Mucosa of stomach (tissue), 1 donor: ENCODE measurements around the gene PAPPA2.
"Not testable (repeated sequence)": the region's sequence is repeated elsewhere in the genome, so short reads cannot be mapped to it uniquely, and the experiment has no call there.

Source experiments
- H3K27me3 ChIP-seq: one replicate; pipeline ENCODE4 v1.7.0; 2013; ENCODE audit warnings: mild to moderate bottlenecking, low read length; ENCODE audit not compliant: control insufficient read depth, insufficient read depth
- H3K36me3 ChIP-seq: one replicate; pipeline ENCODE4 v1.7.0; 2013; ENCODE audit warnings: low read length; ENCODE audit not compliant: control insufficient read depth, insufficient read depth
- H3K4me1 ChIP-seq: one replicate; pipeline ENCODE4 v1.7.0; 2013; ENCODE audit warnings: mild to moderate bottlenecking, low read length; ENCODE audit not compliant: control insufficient read depth, insufficient read depth
- H3K4me3 ChIP-seq: one replicate; pipeline ENCODE4 v1.7.0; 2013; ENCODE audit warnings: low read length
- H3K9ac ChIP-seq: one replicate; pipeline ENCODE4 v1.7.0; 2013; ENCODE audit warnings: mild to moderate bottlenecking, low read length, moderate library complexity
- H3K9me3 ChIP-seq: one replicate; pipeline ENCODE4 v1.7.0; 2013; ENCODE audit warnings: mild to moderate bottlenecking, low read length, moderate library complexity; ENCODE audit not compliant: control insufficient read depth
- donor health status: Pancreatic carcinoma.

The PAPPA2 gene

GRCh38 chr1:176634733-176635132 lies 171.8 kb downstream of the PAPPA2 start:
- H3K4me1 ChIP-seq, H3K36me3 ChIP-seq, H3K9me3 ChIP-seq, H3K4me3 ChIP-seq, H3K27me3 ChIP-seq, H3K9ac ChIP-seq: not testable (repeated sequence)

GRCh38 chr1:176638713-176639526 lies 175.9 kb downstream of the PAPPA2 start:
- H3K27me3 ChIP-seq, result no peaks in the 10 kb centered on the region
- no peak overlapping the region for H3K4me3 ChIP-seq
- no peaks in the 10 kb centered on the region for H3K4me1 ChIP-seq
- H3K9ac ChIP-seq, result no peak overlapping the region
- H3K9me3 ChIP-seq, result no peaks in the 10 kb centered on the region
- H3K36me3 ChIP-seq, result no peaks in the 10 kb centered on the region

DNA sequence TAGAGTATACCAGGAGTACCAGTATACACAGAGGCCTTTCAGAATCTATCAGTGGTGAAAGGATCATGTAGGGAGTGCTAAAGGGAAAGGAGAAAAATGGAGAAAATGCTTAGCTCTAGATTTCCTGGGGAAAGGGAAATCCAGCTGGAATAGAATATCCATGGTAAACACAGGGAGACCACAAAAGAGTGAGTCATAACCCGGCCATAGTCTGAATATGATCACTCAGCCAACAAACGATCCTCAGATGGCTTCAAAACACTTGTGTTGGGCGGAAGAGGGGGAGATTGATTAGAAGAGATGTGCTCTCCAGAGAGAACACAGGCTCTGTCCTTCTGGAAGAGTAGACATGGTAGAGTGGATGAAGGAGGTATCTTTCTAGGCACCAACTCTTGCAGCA lies 180.6 kb downstream of the PAPPA2 start:
- Histone ChIP-seq H3K9me3 (no peaks in the 10 kb centered on the region), H3K36me3 (no peaks in the 10 kb centered on the region), H3K4me1 (no peaks in the 10 kb centered on the region), H3K27me3 (no peaks in the 10 kb centered on the region), H3K9ac (no peak overlapping the region), H3K4me3 (no peak overlapping the region)

GRCh38 chr1:176648556-176648955 lies 185.6 kb downstream of the PAPPA2 start:
- no peaks in the 10 kb centered on the region for H3K36me3 ChIP-seq
- H3K9me3 ChIP-seq, result no peaks in the 10 kb centered on the region

DNA sequence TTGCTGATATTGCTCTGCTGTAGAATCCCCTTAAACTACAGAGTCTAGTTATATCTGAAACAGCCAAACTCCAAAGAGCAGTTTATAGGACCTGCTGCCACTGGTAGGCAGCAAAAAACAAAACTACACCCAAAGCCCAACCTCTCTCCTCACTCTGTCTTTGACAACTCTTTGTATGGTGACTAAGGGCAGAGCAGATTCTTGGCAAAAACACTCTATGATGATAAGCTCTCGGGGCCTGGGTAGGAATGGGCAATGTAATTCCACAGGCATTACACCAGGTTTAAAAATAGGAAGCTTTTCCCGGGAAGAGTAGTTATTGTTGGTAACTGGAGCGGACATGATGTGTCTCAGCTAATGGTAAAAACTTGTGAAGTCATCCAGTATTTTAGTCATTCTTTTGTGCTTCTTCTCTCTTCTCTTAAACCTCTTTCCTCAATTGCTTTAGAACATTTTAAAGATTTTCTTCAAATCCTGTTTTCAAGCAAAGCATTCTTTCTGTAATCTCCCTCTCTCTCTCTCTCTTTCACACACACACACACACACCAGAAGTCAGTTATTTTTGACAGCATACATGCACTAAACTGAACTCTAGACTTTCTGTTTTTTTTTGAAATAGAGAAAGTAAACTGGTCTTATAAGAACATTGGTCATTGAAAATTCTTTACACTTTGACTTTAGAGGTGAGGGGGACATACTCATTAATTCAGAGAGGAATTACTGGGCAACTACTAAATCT lies 193.5 kb downstream of the PAPPA2 start:
- Histone ChIP-seq H3K27me3 (no peaks in the 10 kb centered on the region), H3K4me1 (no peaks in the 10 kb centered on the region), H3K9ac (no peak overlapping the region), H3K4me3 (no peak overlapping the region), H3K36me3 (no peaks in the 10 kb centered on the region), H3K9me3 (no peaks in the 10 kb centered on the region)

More at GRCh38 chr1:176648556-176648955, 185.6 kb downstream of the PAPPA2 start:
- Histone ChIP-seq H3K4me3 (no peak overlapping the region), H3K9ac (no peak overlapping the region), H3K4me1 (no peaks in the 10 kb centered on the region), H3K27me3 (no peaks in the 10 kb centered on the region)

- H3K4me3 ChIP-seq, result no peak overlapping the region
- no peaks in the 10 kb centered on the region for H3K9me3 ChIP-seq
- no peaks in the 10 kb centered on the region for H3K36me3 ChIP-seq
- no peak overlapping the region for H3K9ac ChIP-seq
- no peaks in the 10 kb centered on the region for H3K27me3 ChIP-seq
- no peaks in the 10 kb centered on the region for H3K4me1 ChIP-seq
Observed at GRCh38 chr1:176669782-176670181, 206.8 kb downstream of the PAPPA2 start.

GRCh38 chr1:176670853-176671252 lies 207.9 kb downstream of the PAPPA2 start:
- Histone ChIP-seq H3K9me3 (no peaks in the 10 kb centered on the region), H3K4me1 (no peaks in the 10 kb centered on the region), H3K27me3 (no peaks in the 10 kb centered on the region), H3K36me3 (no peaks in the 10 kb centered on the region), H3K4me3 (no peak overlapping the region), H3K9ac (no peak overlapping the region)

DNA sequence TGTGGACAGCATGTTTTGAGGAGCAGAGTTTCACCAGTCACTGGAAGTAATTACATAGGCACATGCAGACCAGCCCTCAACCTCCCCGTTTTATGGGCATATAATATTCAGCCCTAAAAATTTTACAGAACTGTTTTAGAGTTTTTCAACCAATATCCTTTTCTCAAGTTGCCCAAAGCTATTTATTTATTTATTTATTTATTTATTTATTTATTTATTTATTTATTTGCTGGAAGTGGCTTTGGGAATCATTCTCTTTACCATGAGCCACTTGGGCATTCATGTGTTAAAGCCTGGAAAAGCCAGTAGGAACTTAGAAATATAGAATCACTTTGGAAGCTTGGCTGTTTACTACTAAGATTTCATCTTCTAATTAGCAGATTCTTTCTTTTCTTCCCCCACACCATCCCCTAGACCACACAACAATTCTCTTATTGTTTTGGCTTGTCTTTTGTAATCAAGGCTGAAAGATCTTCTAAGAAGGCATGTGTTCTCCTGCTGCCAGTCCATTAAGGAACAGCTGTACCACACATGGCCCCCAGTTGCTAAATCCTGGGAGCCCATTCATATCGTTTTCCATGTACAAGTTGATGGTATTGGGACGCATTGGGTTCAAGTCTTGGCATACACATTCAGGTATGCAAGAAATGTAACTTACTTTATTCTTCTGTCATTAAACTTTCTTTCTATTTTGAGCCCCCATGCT lies 220.0 kb downstream of the PAPPA2 start:
- no peak overlapping the region for H3K4me3 ChIP-seq
- no peaks in the 10 kb centered on the region for H3K27me3 ChIP-seq
- H3K4me1 ChIP-seq, result no peaks in the 10 kb centered on the region
- H3K9me3 ChIP-seq, result no peaks in the 10 kb centered on the region
- H3K9ac ChIP-seq, result no peak overlapping the region
- H3K36me3 ChIP-seq, result no peaks in the 10 kb centered on the region

DNA sequence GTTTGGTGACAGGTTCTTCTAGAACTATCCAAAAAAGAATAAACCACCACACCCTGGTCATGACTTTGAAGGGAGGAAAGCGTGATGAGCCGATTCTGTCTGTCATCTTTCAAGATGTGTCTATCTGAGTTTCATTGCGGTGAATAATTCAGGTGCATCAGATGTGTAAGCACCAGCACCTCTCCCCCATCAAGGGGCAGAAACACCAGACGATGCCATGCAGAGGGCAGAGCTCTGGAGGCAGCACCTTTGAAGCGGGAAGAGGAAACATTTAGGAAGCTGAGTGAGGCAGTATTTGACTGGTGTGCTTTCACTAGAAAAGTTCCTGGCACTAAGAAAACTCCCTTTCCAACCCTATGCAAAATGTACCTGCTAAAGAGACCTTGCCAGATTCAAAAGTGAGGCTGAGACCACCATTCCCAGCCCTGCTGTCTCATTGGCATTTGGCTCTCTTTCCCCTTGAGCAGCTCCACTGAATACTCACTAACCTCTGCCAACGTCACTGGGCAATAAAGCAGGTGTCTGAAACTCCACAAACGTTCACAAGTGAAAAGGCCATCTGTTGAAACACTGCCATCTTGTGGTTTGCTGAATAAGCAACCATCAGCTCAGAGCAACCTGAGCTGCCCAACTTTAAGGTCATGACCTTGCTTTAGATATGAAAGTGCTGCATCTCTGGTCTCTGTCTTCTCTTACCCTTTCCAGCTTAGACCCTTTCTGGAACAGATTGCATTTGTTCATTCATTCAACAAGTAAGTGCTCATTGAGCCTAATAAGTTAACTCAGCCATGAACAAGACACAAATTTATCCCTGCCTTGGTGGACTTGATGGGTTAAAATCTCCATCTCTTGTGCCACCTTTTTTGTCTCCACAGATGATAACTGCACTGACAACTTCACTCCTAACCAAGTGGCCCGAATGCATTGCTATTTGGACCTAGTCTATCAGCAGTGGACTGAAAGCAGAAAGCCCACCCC lies 228.6 kb downstream of the PAPPA2 start:
- no peaks in the 10 kb centered on the region for H3K4me1 ChIP-seq
- no peaks in the 10 kb centered on the region for H3K9me3 ChIP-seq
- no peaks in the 10 kb centered on the region for H3K36me3 ChIP-seq
- H3K27me3 ChIP-seq, result no peaks in the 10 kb centered on the region
- no peak overlapping the region for H3K4me3 ChIP-seq
- H3K9ac ChIP-seq, result no peak overlapping the region

DNA sequence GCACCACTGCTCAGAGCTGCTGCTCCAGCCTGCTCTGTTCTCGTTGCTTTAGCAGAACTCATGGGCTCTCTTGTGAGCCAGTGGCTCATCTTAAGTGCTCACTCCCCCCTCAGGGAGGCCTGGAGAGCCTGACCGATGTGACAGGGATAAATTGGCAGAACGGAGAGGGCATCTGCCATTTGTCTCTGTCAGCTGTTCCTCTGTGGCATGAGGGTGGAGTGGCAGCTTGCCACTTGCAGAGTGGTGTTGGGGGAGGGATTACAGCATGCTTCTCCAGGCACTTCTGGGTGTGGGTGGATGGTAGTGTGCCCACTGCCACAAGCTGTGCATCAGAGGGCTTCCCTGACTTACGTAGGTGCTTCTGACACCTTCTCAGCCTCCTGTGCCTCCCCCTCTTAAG lies 229.5 kb downstream of the PAPPA2 start:
- Histone ChIP-seq H3K9me3 (no peaks in the 10 kb centered on the region), H3K27me3 (no peaks in the 10 kb centered on the region)

DNA sequence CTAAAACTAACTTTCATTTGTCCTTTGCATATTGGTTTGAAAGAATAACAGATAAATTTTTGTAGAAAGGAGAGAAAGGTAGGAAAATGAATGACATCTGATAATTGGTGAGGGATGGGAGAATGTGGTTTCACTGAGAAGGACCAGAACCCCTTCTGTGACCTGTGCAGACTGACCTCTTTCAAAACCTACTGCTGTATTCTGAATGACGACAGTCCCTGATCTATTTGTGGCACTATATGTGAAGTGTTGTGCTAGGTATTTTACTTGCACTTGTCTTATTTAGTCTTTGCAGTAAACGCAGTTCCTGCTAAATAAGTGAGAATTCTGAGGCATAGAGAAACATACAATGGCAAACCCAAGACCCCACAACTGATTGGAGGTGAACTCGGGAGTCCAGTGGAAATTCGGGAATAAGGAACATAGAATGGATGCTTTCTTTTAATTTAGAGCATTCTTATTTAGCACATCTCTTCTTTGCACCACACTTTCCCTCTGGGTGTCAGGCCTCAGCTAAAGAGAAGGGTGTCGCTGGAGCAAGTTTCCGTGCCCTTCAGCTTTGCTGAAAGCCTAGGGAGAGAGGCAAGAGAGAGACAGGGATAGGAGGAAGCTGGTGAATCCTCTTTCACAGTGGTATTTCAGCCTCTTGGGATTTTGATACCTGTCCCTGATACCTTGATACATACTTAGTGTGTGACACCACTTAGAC lies 230.2 kb downstream of the PAPPA2 start:
- Histone ChIP-seq H3K9ac (no peak overlapping the region), H3K4me1 (no peaks in the 10 kb centered on the region)

More for the DNA sequence above, 229.5 kb downstream of the PAPPA2 start:
- no peak overlapping the region for H3K4me3 ChIP-seq
- H3K9ac ChIP-seq, result no peak overlapping the region
- H3K4me1 ChIP-seq, result no peaks in the 10 kb centered on the region
- H3K36me3 ChIP-seq, result no peaks in the 10 kb centered on the region

More for the DNA sequence above, 230.2 kb downstream of the PAPPA2 start:
- Histone ChIP-seq H3K9me3 (no peaks in the 10 kb centered on the region), H3K27me3 (no peaks in the 10 kb centered on the region), H3K4me3 (no peak overlapping the region), H3K36me3 (no peaks in the 10 kb centered on the region)
